Measurements from ENCODE around the gene PCDHGA3.
"Not testable (repeated sequence)": the region's sequence is repeated elsewhere in the genome, so short reads cannot be mapped to it uniquely, and the experiment has no call there.

DNA sequence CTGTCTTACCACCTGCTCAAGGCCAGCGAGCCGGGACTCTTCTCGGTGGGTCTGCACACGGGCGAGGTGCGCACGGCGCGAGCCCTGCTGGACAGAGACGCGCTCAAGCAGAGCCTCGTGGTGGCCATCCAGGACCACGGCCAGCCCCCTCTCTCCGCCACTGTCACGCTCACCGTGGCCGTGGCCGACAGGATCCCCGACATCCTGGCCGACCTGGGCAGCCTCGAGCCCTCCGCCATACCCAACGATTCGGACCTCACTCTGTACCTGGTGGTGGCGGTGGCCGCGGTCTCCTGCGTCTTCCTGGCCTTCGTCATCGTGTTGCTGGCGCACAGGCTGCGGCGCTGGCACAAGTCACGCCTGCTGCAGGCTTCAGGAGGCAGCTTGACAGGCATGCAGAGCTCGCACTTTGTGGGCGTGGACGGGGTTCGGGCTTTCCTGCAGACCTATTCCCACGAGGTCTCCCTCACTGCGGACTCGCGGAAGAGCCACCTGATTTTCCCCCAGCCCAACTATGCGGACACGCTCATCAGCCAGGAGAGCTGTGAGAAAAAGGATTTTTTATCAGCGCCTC, 2.8 kb upstream of the PCDHGA3 start:
- not testable (repeated sequence) for TF ChIP-seq CTCF (optimal IDR thresholded peaks at IDR 0.05 in 1 of 3, IDR thresholded peaks at IDR 0.05 in 1 of 3, conservative IDR thresholded peaks at IDR 0.05 in 1 of 3; ENCODE audit: extremely low read depth in 1 of 3, insufficient read depth in 2 of 3, low read length in 3 of 3); EZH2 (IDR thresholded peaks at IDR 0.05; ENCODE audit: low read length)
